ENCODE data around the gene TNFRSF14. TPM values are rescaled to one million over a fixed set of nuclear protein-coding genes. Genes with fewer than 3 reads are reported as not detected.

TNFRSF14 gene
- total RNA-seq, 2 experiments from 2014 or later = 191 to 194 TPM

DNA sequence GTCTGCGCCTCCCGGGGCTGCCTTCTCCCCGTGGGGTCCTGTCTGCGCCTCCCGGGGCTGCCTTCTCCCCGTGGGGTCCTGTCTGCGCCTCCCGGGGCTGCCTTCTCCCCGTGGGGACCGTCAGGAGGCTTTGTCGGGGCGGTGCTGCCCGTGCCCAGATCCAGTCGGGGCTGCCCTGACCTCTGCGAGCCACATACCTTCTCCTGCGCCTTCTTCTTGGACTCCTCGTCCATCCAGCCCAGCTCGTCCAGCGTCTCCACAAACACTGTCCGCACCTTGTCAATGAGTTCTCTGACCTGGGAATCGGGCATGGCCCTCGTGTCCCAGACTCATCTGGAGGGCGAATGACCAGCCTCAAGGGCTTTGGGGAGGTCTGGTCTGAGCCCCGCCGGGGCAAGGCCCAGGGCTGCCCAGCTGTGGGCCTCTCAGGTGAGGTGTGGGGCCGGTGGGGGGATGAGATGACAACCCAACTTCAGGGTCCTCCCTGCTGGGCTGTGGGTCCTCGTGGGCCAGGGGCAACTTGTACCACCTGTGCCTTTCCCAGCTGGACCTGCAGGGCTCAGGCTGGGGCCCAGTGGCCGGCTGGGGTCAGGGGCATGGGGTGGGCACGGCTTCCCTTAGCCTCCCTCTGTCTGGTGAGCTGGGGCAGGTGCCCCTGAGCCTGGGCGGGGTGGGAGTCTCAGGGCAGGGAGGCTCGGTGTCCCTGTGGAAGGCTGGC, 39.8 kb downstream of the TNFRSF14 start:
- no peak for TF ChIP-seq CTCF (IDR thresholded peaks at IDR 0.05)
- intact Hi-C loops (cut with DNase I, micrococcal nuclease) = no loop called here
- peak in 2 of 14 experiments; percentile 14 to 30 for DNase-seq
- CTCF ChIA-PET = no interaction called here
- Mint-ChIP-seq H3K4me1 (ENCODE audit: low read depth) (peaks cover 5% of the 10 kb centered on the region), H3K36me3 (ENCODE audit: low read depth) (no peaks in the 10 kb centered on the region), H3K9me3 (no peaks in the 10 kb centered on the region), H3K4me3 (no peak overlapping the region), H3K27me3 (no peaks in the 10 kb centered on the region), H3K27ac (no peak overlapping the region)
- ATAC-seq (ENCODE audit: poor library complexity) = no peak
- POLR2A ChIA-PET = no interaction called here
- Histone ChIP-seq H3K9me3 (ENCODE audit: control insufficient read depth in 1 of 2, insufficient read depth in 1 of 2, low read length in 2 of 2) (no peaks in the 10 kb centered on the region), H3K4me1 (ENCODE audit: insufficient read depth, low read length) (peaks cover 11% of the 10 kb centered on the region), H3K4me3 (ENCODE audit: low read length) (no peak overlapping the region), H3K27me3 (ENCODE audit: control insufficient read depth in 1 of 2, insufficient read depth in 2 of 2, low read length in 2 of 2) (no peaks in the 10 kb centered on the region), H3K27ac (ENCODE audit: low read depth in 1 of 2, low read length in 2 of 2) (no peak overlapping the region), H3K36me3 (ENCODE audit: insufficient read depth, low read length) (no peaks in the 10 kb centered on the region)

DNA sequence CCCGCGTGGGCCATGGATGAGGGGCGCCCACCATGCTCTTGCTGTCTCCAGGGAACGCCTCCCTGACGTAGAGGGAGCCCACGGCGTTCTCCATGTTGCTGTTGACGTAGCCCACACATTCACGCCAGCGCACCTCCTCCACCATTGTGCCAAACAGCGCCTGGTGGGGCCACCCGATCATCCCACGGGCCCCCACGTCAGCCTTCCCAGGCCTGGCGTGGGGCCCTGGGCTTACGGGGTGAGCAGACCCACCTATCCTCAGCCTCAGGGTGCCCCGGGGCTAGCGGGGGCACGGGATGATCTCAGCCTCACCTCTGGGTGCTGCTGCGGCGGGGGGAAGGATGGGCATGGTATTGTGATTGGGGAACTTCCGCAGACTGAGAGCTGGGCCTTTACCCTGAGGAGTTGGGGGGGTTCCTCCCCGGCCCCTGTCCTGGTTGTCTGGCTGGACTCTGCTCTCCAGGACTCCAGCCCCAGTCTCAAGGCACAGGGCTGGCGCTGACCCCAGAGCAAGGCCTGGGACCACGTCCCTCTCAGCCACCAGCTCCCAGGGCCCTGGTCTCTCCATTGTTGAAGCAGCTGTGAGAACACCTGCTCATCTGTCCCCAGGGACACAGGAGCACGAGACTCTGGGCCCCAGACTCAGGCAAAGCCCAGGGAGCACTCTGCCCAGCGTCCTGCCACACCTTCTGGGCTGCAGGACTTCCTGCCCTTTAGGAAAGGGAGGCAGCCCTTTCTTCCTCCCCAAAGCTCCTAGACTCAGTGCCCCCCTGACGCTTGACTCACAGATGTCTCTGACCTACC, 40.6 kb downstream of the TNFRSF14 start:
- Mint-ChIP-seq H3K9me3 (no peaks in the 10 kb centered on the region), H3K27ac (no peak overlapping the region), H3K4me1 (ENCODE audit: low read depth) (peaks cover 5% of the 10 kb centered on the region), H3K4me3 (no peak overlapping the region), H3K27me3 (no peaks in the 10 kb centered on the region), H3K36me3 (ENCODE audit: low read depth) (no peaks in the 10 kb centered on the region)
- intact Hi-C loops (cut with DNase I, micrococcal nuclease) = no loop called here
- DNase-seq (no peak), ATAC-seq (ENCODE audit: poor library complexity) (no peak)
- H3K27ac ChIP-seq (ENCODE audit: low read depth in 1 of 2, low read length in 2 of 2) = no peak overlapping the region
- H3K9me3 ChIP-seq (ENCODE audit: control insufficient read depth in 1 of 2, insufficient read depth in 1 of 2, low read length in 2 of 2) = no peaks in the 10 kb centered on the region
- peaks cover 9% of the 10 kb centered on the region for H3K4me1 ChIP-seq (ENCODE audit: insufficient read depth, low read length)
- CTCF ChIA-PET = no interaction called here
- H3K36me3 ChIP-seq (ENCODE audit: insufficient read depth, low read length) = no peaks in the 10 kb centered on the region
- H3K27me3 ChIP-seq (ENCODE audit: control insufficient read depth in 1 of 2, insufficient read depth in 2 of 2, low read length in 2 of 2) = no peaks in the 10 kb centered on the region
- TF ChIP-seq CTCF (IDR thresholded peaks at IDR 0.05) = no peak
- POLR2A ChIA-PET = no interaction called here
- no peak overlapping the region for H3K4me3 ChIP-seq (ENCODE audit: low read length)

GRCh38 chr1:2597441-2598328, 41.5 kb downstream of the TNFRSF14 start:
- H3K4me3 Mint-ChIP-seq = peak overlapping the region; percentile 38
- DNase-seq = peak in 1 of 14 experiments; percentile 12
- intact Hi-C loops (cut with DNase I, micrococcal nuclease) = no loop called here
- TF ChIP-seq CTCF (IDR thresholded peaks at IDR 0.05) = no peak
- no peaks in the 10 kb centered on the region for H3K27me3 ChIP-seq (ENCODE audit: control insufficient read depth in 1 of 2, insufficient read depth in 2 of 2, low read length in 2 of 2)
- peaks cover 3% of the 10 kb centered on the region for H3K4me1 Mint-ChIP-seq (ENCODE audit: low read depth)
- no peaks in the 10 kb centered on the region for H3K36me3 Mint-ChIP-seq (ENCODE audit: low read depth)
- H3K27me3 Mint-ChIP-seq = no peaks in the 10 kb centered on the region
- no peaks in the 10 kb centered on the region for H3K9me3 Mint-ChIP-seq
- no peaks in the 10 kb centered on the region for H3K9me3 ChIP-seq (ENCODE audit: control insufficient read depth in 1 of 2, insufficient read depth in 1 of 2, low read length in 2 of 2)
- H3K4me3 ChIP-seq (ENCODE audit: low read length) = no peak overlapping the region
- H3K27ac Mint-ChIP-seq = no peak overlapping the region
- H3K4me1 ChIP-seq (ENCODE audit: insufficient read depth, low read length) = peaks cover 6% of the 10 kb centered on the region
- POLR2A ChIA-PET = no interaction called here
- H3K36me3 ChIP-seq (ENCODE audit: insufficient read depth, low read length) = no peaks in the 10 kb centered on the region
- no peak overlapping the region for H3K27ac ChIP-seq (ENCODE audit: low read depth in 1 of 2, low read length in 2 of 2)
- CTCF ChIA-PET = no interaction called here
- no peak for ATAC-seq (ENCODE audit: poor library complexity)

All from CD4-positive, alpha-beta T cell (primary cell).